CD14-positive monocyte (primary cell): ENCODE results near the gene ZNF467. TPM values are rescaled to one million over a fixed set of nuclear protein-coding genes. Genes with fewer than 3 reads are reported as not detected.

ENCODE experiments used
- DNase-seq, 3 donors: peaks; one replicate each; pipeline ENCODE4 v3.0.0-alpha.2; 2011 to 2022
- H2AFZ ChIP-seq: 2 replicates; pipeline ENCODE4 v1.6.0; 2012; ENCODE audit warnings: mild to moderate bottlenecking, low read depth, low read length, inconsistent platforms; ENCODE audit not compliant: insufficient read depth, poor library complexity, severe bottlenecking
- H3K27ac ChIP-seq, 2 donors: 1 replicate in 1 of 2; 2 replicates in 1 of 2; pipeline ENCODE4 v1.5.1; 2012 to 2013; ENCODE audit warnings: low read length in 2 of 2, control low read depth in 1 of 2, inconsistent platforms in 1 of 2, low read depth in 1 of 2, mild to moderate bottlenecking in 1 of 2
- H3K27me3 ChIP-seq, 2 donors: one replicate each; pipeline versions ENCODE4 v1.6.0 to v1.6.1; 2011 to 2013; ENCODE audit warnings: low read length in 2 of 2; ENCODE audit not compliant: control insufficient read depth in 2 of 2, insufficient read depth in 2 of 2
- H3K36me3 ChIP-seq, 2 donors: replicated peaks in 1 of 2; 1 replicate in 1 of 2; 2 replicates in 1 of 2; pipeline versions ENCODE4 v1.5.1 to v1.6.1; 2012 to 2013; ENCODE audit warnings: low read length in 2 of 2, control low read depth in 1 of 2, inconsistent platforms in 1 of 2, mild to moderate bottlenecking in 1 of 2; ENCODE audit not compliant: insufficient read depth in 2 of 2, control insufficient read depth in 1 of 2
- H3K4me1 ChIP-seq, 2 donors: 1 replicate in 1 of 2; 2 replicates in 1 of 2; pipeline versions ENCODE4 v1.5.1 to v1.6.1; 2012 to 2013; ENCODE audit warnings: low read length in 2 of 2, control low read depth in 1 of 2, inconsistent platforms in 1 of 2, mild to moderate bottlenecking in 1 of 2, moderate library complexity in 1 of 2; ENCODE audit not compliant: insufficient read depth in 2 of 2, control insufficient read depth in 1 of 2
- H3K4me2 ChIP-seq: replicated peaks from 2 replicates; pipeline ENCODE3; 2012; ENCODE audit warnings: low read length, moderate library complexity, mild to moderate bottlenecking; ENCODE audit not compliant: poor library complexity, severe bottlenecking; ENCODE audit errors: extremely low read depth
- H3K4me3 ChIP-seq, 3 experiments: fragments of 200-600 bp in 1 of 3; sonication (generic) in 1 of 3; replicated peaks in 1 of 3; 1 replicate in 2 of 3; 2 replicates in 1 of 3; pipeline ENCODE4 v1.5.1; 2011 to 2013; ENCODE audit warnings: low read length in 3 of 3, mild to moderate bottlenecking in 3 of 3, control low read depth in 2 of 3, low read depth in 2 of 3, inconsistent platforms in 1 of 3, moderate library complexity in 1 of 3
- H3K79me2 ChIP-seq: 2 replicates; pipeline ENCODE4 v1.6.0; 2012; ENCODE audit warnings: mild to moderate bottlenecking, control low read depth, inconsistent platforms, low read length, moderate library complexity; ENCODE audit not compliant: insufficient read depth
- H3K9ac ChIP-seq: 2 replicates; pipeline ENCODE4 v1.6.0; 2017; ENCODE audit warnings: low read length, mild to moderate bottlenecking; ENCODE audit not compliant: insufficient read depth, poor library complexity, severe bottlenecking
- H3K9me3 ChIP-seq, 2 donors: replicated peaks in 1 of 2; 1 replicate in 1 of 2; 2 replicates in 1 of 2; pipeline versions ENCODE4 v1.5.1 to v1.6.1; 2012 to 2013; ENCODE audit warnings: low read length in 2 of 2, control low read depth in 1 of 2; ENCODE audit not compliant: control insufficient read depth in 1 of 2, insufficient read depth in 1 of 2
- H4K20me1 ChIP-seq: 2 replicates; pipeline ENCODE4 v1.6.0; 2012; ENCODE audit warnings: mild to moderate bottlenecking, low read length, control low read depth, moderate library complexity; ENCODE audit not compliant: insufficient read depth
- H3K27ac Mint-ChIP-seq, 7 donors: one replicate each; pipeline ENCODE4 v1.8.0; 2020; ENCODE audit warnings: mild to moderate bottlenecking in 7 of 7, mixed read lengths in 7 of 7, moderate library complexity in 6 of 7, inconsistent platforms in 2 of 7
- H3K27me3 Mint-ChIP-seq, 3 donors: one replicate each; pipeline ENCODE4 v1.8.0; 2021 to 2022; ENCODE audit warnings: low read depth in 3 of 3, mild to moderate bottlenecking in 3 of 3, mixed read lengths in 3 of 3, moderate library complexity in 3 of 3, inconsistent platforms in 1 of 3
- H3K36me3 Mint-ChIP-seq, 2 donors: one replicate each; pipeline ENCODE4 v1.8.0; 2020; ENCODE audit warnings: mixed read lengths in 2 of 2, inconsistent platforms in 1 of 2, mild to moderate bottlenecking in 1 of 2
- H3K4me1 Mint-ChIP-seq: one replicate; pipeline ENCODE4 v1.8.0; 2020; ENCODE audit warnings: mild to moderate bottlenecking, mixed read lengths
- H3K4me3 Mint-ChIP-seq, 2 donors: one replicate each; pipeline ENCODE4 v1.8.0; 2020; ENCODE audit warnings: mild to moderate bottlenecking in 2 of 2, mixed read lengths in 2 of 2, moderate library complexity in 1 of 2
- H3K9me3 Mint-ChIP-seq, 7 donors: one replicate each; pipeline ENCODE4 v1.8.0; 2020 to 2022; ENCODE audit warnings: mixed read lengths in 7 of 7, mild to moderate bottlenecking in 6 of 7, moderate library complexity in 6 of 7, inconsistent platforms in 2 of 7
- CTCF ChIP-seq: fragments of 200-600 bp; IDR thresholded peaks from one replicate; pipeline ENCODE4 v1.8.0; 2022; ENCODE audit warnings: antibody characterized with exemption, mild to moderate bottlenecking
- WGBS: methylation state at CpG from one replicate; pipeline ENCODE4 v1.1.5; 2013; ENCODE audit warnings: missing lambda C conversion rate; ENCODE audit not compliant: insufficient coverage; 5-methylcytosine and 5-hydroxymethylcytosine counted together
- intact Hi-C, 2 donors: fragments of 100-400 bp; cut with micrococcal nuclease; formaldehyde crosslinking; loops; one replicate each; pipeline versions ENCODE4 v1.15.0 to v1.15.1; 2023
- polyA plus RNA-seq, 3 donors: library from polyadenylated mRNA; depleted of rRNA in 1 of 3; unstranded in 2 of 3; stranded (reverse) in 1 of 3; fragments of 300-500 nt in 2 of 3; fragments of >200 nt in 1 of 3; fragmentation: Illumina TruSeq in 2 of 3; gene quantifications; 1 replicate in 2 of 3; 2 replicates in 1 of 3; pipeline ENCODE4 v1.2.3, GENCODE V29; 2012 to 2021

Gene ZNF467
- polyA plus RNA-seq, 3 donors: 43.4 to 100 (median 52.8) TPM

GRCh38 chr7:149714910-149715471 is 58.4 kb downstream of the ZNF467 start:
- H3K4me1 Mint-ChIP-seq: peaks cover 22% of the 10 kb centered on the region
- H3K36me3 ChIP-seq: no peaks in the 10 kb centered on the region
- H3K79me2 ChIP-seq: peaks cover 2% of the 10 kb centered on the region
- H3K4me2 ChIP-seq: peak overlapping the region; percentile 90
- peak overlapping the region; percentile 46 for H3K9ac ChIP-seq
- peak overlapping the region; percentile 81 to 89 for H3K4me3 Mint-ChIP-seq
- peaks cover 0 to 14% of the 10 kb centered on the region in 2 donors for H3K27me3 ChIP-seq
- no peaks in the 10 kb centered on the region for H4K20me1 ChIP-seq
- 4% methylated on average over 22 of the region's 48 CpGs for WGBS
- DNase-seq: no peak
- H3K4me3 ChIP-seq: peak overlapping the region; percentile 58 to 85 (median 61)
- H3K27ac Mint-ChIP-seq: peak overlapping the region in 2 of 7 donors; percentile 16 to 65
- no peak overlapping the region for H3K27ac ChIP-seq
- H3K4me1 ChIP-seq: peaks cover 15 to 19% of the 10 kb centered on the region in 2 donors
- peak overlapping the region; percentile 98 for H2AFZ ChIP-seq
- H3K36me3 Mint-ChIP-seq: peaks cover 0 to 12% of the 10 kb centered on the region in 2 donors
- H3K27me3 Mint-ChIP-seq: peaks cover 3 to 17% (median 7%) of the 10 kb centered on the region in 3 donors
- intact Hi-C loops: loop anchor here (5.0 kb wide), 2 partner anchors 57 to 122 kb away; partner anchors contain the start of genes ZNF467 (in 2 of the 2) and ZNF862 (in 1 of the 2)
- TF ChIP-seq CTCF: no peak
- peaks cover 29 to 35% of the 10 kb centered on the region in 2 donors for H3K9me3 ChIP-seq
- H3K9me3 Mint-ChIP-seq: peaks cover 24 to 41% (median 37%) of the 10 kb centered on the region in 7 donors

Other genes starting within 250 kb of the ZNF467 start
- gene ZNF862, start 64.8 kb upstream of the ZNF467 start, polyA plus RNA-seq: 10 to 100 TPM in 1 of 3 donors, 1 to 10 TPM in 2; 1.3 to 18.4 (median 2.7) TPM
- 10 to 100 TPM in 1 of 3 donors, 1 to 10 TPM in 2; 4.4 to 13.3 (median 8.2) TPM for gene ATP6V0E2, start 100.4 kb upstream of the ZNF467 start, polyA plus RNA-seq